ENCODE data around the gene SRD5A3.

DNA sequence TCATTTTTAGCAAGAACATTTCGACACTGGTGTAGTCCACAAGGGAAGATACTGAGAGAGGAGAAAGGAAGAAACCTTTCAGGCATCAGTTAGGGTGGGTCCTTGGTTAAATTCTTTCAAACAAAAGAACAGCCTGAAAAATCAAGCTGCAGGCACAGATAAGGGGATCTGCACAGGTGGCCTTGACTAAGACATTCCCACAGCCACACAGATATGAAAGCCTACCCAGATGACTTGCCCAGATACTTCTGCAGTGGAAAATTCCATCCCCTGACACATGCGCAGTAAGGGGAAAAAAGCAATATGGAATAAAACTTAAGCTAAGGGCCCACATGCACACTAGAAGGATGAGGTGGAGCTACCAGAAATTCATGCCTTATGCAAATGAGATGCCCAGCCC is 40.8 kb downstream of the SRD5A3 start:
- TF ChIP-seq, protein P1, sequence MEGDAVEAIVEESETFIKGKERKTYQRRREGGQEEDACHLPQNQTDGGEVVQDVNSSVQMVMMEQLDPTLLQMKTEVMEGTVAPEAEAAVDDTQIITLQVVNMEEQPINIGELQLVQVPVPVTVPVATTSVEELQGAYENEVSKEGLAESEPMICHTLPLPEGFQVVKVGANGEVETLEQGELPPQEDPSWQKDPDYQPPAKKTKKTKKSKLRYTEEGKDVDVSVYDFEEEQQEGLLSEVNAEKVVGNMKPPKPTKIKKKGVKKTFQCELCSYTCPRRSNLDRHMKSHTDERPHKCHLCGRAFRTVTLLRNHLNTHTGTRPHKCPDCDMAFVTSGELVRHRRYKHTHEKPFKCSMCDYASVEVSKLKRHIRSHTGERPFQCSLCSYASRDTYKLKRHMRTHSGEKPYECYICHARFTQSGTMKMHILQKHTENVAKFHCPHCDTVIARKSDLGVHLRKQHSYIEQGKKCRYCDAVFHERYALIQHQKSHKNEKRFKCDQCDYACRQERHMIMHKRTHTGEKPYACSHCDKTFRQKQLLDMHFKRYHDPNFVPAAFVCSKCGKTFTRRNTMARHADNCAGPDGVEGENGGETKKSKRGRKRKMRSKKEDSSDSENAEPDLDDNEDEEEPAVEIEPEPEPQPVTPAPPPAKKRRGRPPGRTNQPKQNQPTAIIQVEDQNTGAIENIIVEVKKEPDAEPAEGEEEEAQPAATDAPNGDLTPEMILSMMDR (IDR thresholded peaks at IDR 0.05; ENCODE audit: low read depth, low read length), result no peak
- TF ChIP-seq POLR2A (IDR thresholded peaks at IDR 0.05; ENCODE audit: extremely low read depth, insufficient read length), result no peak
